Measurements from ENCODE around the gene COL9A2. TPM values are rescaled to one million over a fixed set of nuclear protein-coding genes. Genes with fewer than 3 reads are reported as not detected.

Gene COL9A2
- total RNA-seq, 1 experiment from 2014 or later = 13.5 TPM

- intact Hi-C loops (cut with micrococcal nuclease; ENCODE audit: unreplicated experiment) = no loop called here
- no peaks in the 10 kb centered on the region for H3K27me3 ChIP-seq (ENCODE audit: insufficient read depth, low read depth)
- H3K4me1 ChIP-seq (replicated peaks; ENCODE audit: insufficient read depth) = peaks cover 6% of the 10 kb centered on the region
- no peaks in the 10 kb centered on the region for H3K9me3 ChIP-seq (ENCODE audit: insufficient read depth, low read depth)
- H3K36me3 ChIP-seq (ENCODE audit: low read depth) = no peaks in the 10 kb centered on the region
- no TSS peak for BruUV-seq (replicated peaks)
- H3F3A ChIP-seq (ENCODE audit: insufficient read depth, low read depth) = peaks cover 7% of the 10 kb centered on the region
- H3K4me3 ChIP-seq = no peak overlapping the region
- no peaks in the 10 kb centered on the region for H3K9me2 ChIP-seq (ENCODE audit: insufficient read depth)
- DNase-seq = no peak
- TF ChIP-seq, protein P1, sequence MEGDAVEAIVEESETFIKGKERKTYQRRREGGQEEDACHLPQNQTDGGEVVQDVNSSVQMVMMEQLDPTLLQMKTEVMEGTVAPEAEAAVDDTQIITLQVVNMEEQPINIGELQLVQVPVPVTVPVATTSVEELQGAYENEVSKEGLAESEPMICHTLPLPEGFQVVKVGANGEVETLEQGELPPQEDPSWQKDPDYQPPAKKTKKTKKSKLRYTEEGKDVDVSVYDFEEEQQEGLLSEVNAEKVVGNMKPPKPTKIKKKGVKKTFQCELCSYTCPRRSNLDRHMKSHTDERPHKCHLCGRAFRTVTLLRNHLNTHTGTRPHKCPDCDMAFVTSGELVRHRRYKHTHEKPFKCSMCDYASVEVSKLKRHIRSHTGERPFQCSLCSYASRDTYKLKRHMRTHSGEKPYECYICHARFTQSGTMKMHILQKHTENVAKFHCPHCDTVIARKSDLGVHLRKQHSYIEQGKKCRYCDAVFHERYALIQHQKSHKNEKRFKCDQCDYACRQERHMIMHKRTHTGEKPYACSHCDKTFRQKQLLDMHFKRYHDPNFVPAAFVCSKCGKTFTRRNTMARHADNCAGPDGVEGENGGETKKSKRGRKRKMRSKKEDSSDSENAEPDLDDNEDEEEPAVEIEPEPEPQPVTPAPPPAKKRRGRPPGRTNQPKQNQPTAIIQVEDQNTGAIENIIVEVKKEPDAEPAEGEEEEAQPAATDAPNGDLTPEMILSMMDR (conservative IDR thresholded peaks at IDR 0.05) = no peak
- TF ChIP-seq EZH2 (IDR thresholded peaks at IDR 0.05; ENCODE audit: low read depth) = no peak
- no peaks in the 10 kb centered on the region for H4K20me1 ChIP-seq (ENCODE audit: insufficient read depth)
- no peak overlapping the region for H3K4me2 ChIP-seq
- CTCF ChIA-PET = no interaction called here
- POLR2A ChIA-PET (ENCODE audit: unreplicated experiment) = interaction anchor here (0.5 kb wide), 1 partner anchor 26 kb away, joined by 19 read pairs; no protein-coding TSS in a partner anchor
- no peak overlapping the region for H2AFZ ChIP-seq
- peaks cover 14% of the 10 kb centered on the region for H3K79me2 ChIP-seq (ENCODE audit: low read depth)
- H3K27ac ChIP-seq = no peak overlapping the region
These were observed 65.6 kb downstream of the COL9A2 start for GRCh38 chr1:40251456-40251855.

Other genes with a start within 250 kb of the COL9A2 start
- gene PPT1, start 220.0 kb downstream of the COL9A2 start, total RNA-seq (2021) = 120 and 154 TPM in 2 replicates
- gene RLF, start 155.9 kb downstream of the COL9A2 start, total RNA-seq (2021) = 14.2 and 15.5 TPM in 2 replicates
- gene TMCO2, start 69.3 kb downstream of the COL9A2 start, total RNA-seq (2021) = not detected in 2 replicates
- gene ZMPSTE24, start 59.0 kb downstream of the COL9A2 start, total RNA-seq (2021) = 36.9 and 55.8 TPM in 2 replicates
- gene SMAP2, start 56.4 kb upstream of the COL9A2 start, total RNA-seq (2021) = 12.9 and 19.7 TPM in 2 replicates
- 3.7 TPM in 2 replicates for gene ZFP69B, start 133.2 kb upstream of the COL9A2 start, total RNA-seq (2021)
- gene ZFP69, start 160.0 kb upstream of the COL9A2 start, total RNA-seq (2021) = 3.7 and 4.8 TPM in 2 replicates
- 15.4 and 19.0 TPM in 2 replicates for gene EXO5, start 191.5 kb upstream of the COL9A2 start, total RNA-seq (2021)
- gene ZNF684, start 214.4 kb upstream of the COL9A2 start, total RNA-seq (2021) = 6.0 and 11.8 TPM in 2 replicates

Measured in PC-9 (cell line).